Measurements from ENCODE around the gene PJVK. TPM values are rescaled to one million over a fixed set of nuclear protein-coding genes. Genes with fewer than 3 reads are reported as not detected.

The PJVK gene
- polyA plus RNA-seq = 1.0 to 4.1 TPM (median 3.5 TPM) in 3 replicates
- polyA plus RNA-seq (2011; ENCODE audit: low read depth) = 0.90 TPM
- 0.65 and 0.85 TPM in 2 replicates for polyA plus RNA-seq (2011; cell fraction: cytosol; rRNA removed)
- 9.1 and 12.9 TPM in 2 replicates for polyA plus RNA-seq (2011; cell fraction: nucleus; rRNA removed)
- 1.1 and 2.1 TPM in 2 replicates for polyA plus RNA-seq (2012; ENCODE audit: low replicate concordance)
- polyA minus RNA-seq = 0.53 to 2.5 TPM in 2 of 3 replicates, not detected in the other
- 1.5 TPM for polyA minus RNA-seq (2011; cell fraction: cytosol; rRNA and poly(A)+ RNA removed)
- 1.2 and 1.6 TPM in 2 replicates for polyA minus RNA-seq (2011; cell fraction: nucleus; rRNA and poly(A)+ RNA removed)

GRCh38 chr2:178450774-178451525 is at the start of gene PJVK, which contains the start of gene PRKRA:
Gene PJVK (plus strand): TSS chr2:178451378. CDS start chr2:178453410, 2,032 bp downstream.
Gene PRKRA (minus strand): TSS chr2:178451175. CDS start chr2:178451030, 145 bp downstream.
- Histone ChIP-seq H3K4me3 (ENCODE audit: control insufficient read depth in 2 of 3, extremely low read depth in 1 of 3, insufficient read depth in 2 of 3, low read depth in 1 of 3, low read length in 3 of 3) (peak within 1 kb of the TSS; percentile 74 to 95 (median 83)), H3K4me1 (ENCODE audit: control insufficient read depth, extremely low read depth, insufficient read depth, low read length) (peaks cover 21% of the 10 kb centered on the region), H3K4me2 (ENCODE audit: control insufficient read depth, extremely low read depth, insufficient read depth, low read depth, low read length) (peak within 1 kb of the TSS; percentile 94), H3K9ac (ENCODE audit: control insufficient read depth, extremely low read depth, insufficient read depth, low read length) (peak within 1 kb of the TSS; percentile 95), H3K9me1 (ENCODE audit: control insufficient read depth, extremely low read depth, insufficient read depth, low read length) (no peaks in the 10 kb centered on the region), H3K36me3 (ENCODE audit: control insufficient read depth in 2 of 2, extremely low read depth in 1 of 2, insufficient read depth in 2 of 2, low read length in 2 of 2) (peaks cover 0 to 1% of the 10 kb centered on the region in 2 experiments), H3K79me2 (ENCODE audit: control insufficient read depth, insufficient read depth, low read length) (peaks cover 25% of the 10 kb centered on the region), H3K27ac (ENCODE audit: control insufficient read depth, insufficient read depth, low read length) (peak within 1 kb of the TSS; percentile 96), H2AFZ (ENCODE audit: control insufficient read depth, low read length) (peak within 1 kb of the TSS; percentile 96), H4K20me1 (ENCODE audit: control insufficient read depth, extremely low read depth, insufficient read depth, low read length) (no peaks in the 10 kb centered on the region), H3K9me3 (ENCODE audit: control insufficient read depth, low read depth, low read length) (no peaks in the 10 kb centered on the region), H3K27me3 (ENCODE audit: control insufficient read depth, extremely low read depth, insufficient read depth, low read length) (no peaks in the 10 kb centered on the region)
- DNase-seq (ENCODE audit: low read depth, low spot score) (peak; percentile 25), FAIRE-seq (peak; percentile 53)
- TF ChIP-seq EZH2 (IDR thresholded peaks at IDR 0.05; ENCODE audit: low read length) = no peak
- no peak for TF ChIP-seq CTCF (optimal IDR thresholded peaks at IDR 0.05 in 1 of 3, IDR thresholded peaks at IDR 0.05 in 1 of 3, conservative IDR thresholded peaks at IDR 0.05 in 1 of 3; ENCODE audit: extremely low read depth in 1 of 3, insufficient read depth in 2 of 3, low read length in 3 of 3)
- dilution Hi-C loops (cut with MboI; ENCODE audit: extremely low pct_ligation_motif_present, low sequenced_read_pairs) = no loop called here

GRCh38 chr2:178401994-178402437 is 49.2 kb upstream of the PJVK start:
- Histone ChIP-seq H3K9ac (ENCODE audit: control insufficient read depth, extremely low read depth, insufficient read depth, low read length) (no peak overlapping the region), H3K4me3 (ENCODE audit: control insufficient read depth in 2 of 3, extremely low read depth in 1 of 3, insufficient read depth in 2 of 3, low read depth in 1 of 3, low read length in 3 of 3) (no peak overlapping the region), H3K27ac (ENCODE audit: control insufficient read depth, insufficient read depth, low read length) (no peak overlapping the region), H4K20me1 (ENCODE audit: control insufficient read depth, extremely low read depth, insufficient read depth, low read length) (no peaks in the 10 kb centered on the region), H3K27me3 (ENCODE audit: control insufficient read depth, extremely low read depth, insufficient read depth, low read length) (no peaks in the 10 kb centered on the region), H3K36me3 (ENCODE audit: control insufficient read depth in 2 of 2, extremely low read depth in 1 of 2, insufficient read depth in 2 of 2, low read length in 2 of 2) (no peaks in the 10 kb centered on the region), H3K4me1 (ENCODE audit: control insufficient read depth, extremely low read depth, insufficient read depth, low read length) (no peaks in the 10 kb centered on the region), H2AFZ (ENCODE audit: control insufficient read depth, low read length) (no peak overlapping the region), H3K9me3 (ENCODE audit: control insufficient read depth, low read depth, low read length) (no peaks in the 10 kb centered on the region), H3K4me2 (ENCODE audit: control insufficient read depth, extremely low read depth, insufficient read depth, low read depth, low read length) (no peak overlapping the region), H3K79me2 (ENCODE audit: control insufficient read depth, insufficient read depth, low read length) (no peaks in the 10 kb centered on the region), H3K9me1 (ENCODE audit: control insufficient read depth, extremely low read depth, insufficient read depth, low read length) (no peaks in the 10 kb centered on the region)
- FAIRE-seq (no peak), DNase-seq (ENCODE audit: low read depth, low spot score) (no peak)
- dilution Hi-C loops (cut with MboI; ENCODE audit: extremely low pct_ligation_motif_present, low sequenced_read_pairs) = no loop called here
- TF ChIP-seq EZH2 (IDR thresholded peaks at IDR 0.05; ENCODE audit: low read length) (no peak), CTCF (optimal IDR thresholded peaks at IDR 0.05 in 1 of 3, IDR thresholded peaks at IDR 0.05 in 1 of 3, conservative IDR thresholded peaks at IDR 0.05 in 1 of 3; ENCODE audit: extremely low read depth in 1 of 3, insufficient read depth in 2 of 3, low read length in 3 of 3) (no peak)

Measured in keratinocyte (primary cell).